ENCODE results near the gene FTL.

Gene FTL

GRCh38 chr19:48943081-48943480 lies 22.0 kb upstream of the FTL start:
- DNase-seq = no peak
- intact Hi-C loops (cut with DNase I) = no loop called here

- intact Hi-C loops (cut with DNase I) = no loop called here
- DNase-seq = no peak
Observed at GRCh38 chr19:48945415-48945814, 19.7 kb upstream of the FTL start.

- no peak for DNase-seq
- intact Hi-C loops (cut with DNase I) = no loop called here
Observed at GRCh38 chr19:48945817-48946216, 19.3 kb upstream of the FTL start.

GRCh38 chr19:48946463-48947257 lies 18.4 kb upstream of the FTL start:
- intact Hi-C loops (cut with DNase I) = no loop called here
- DNase-seq = no peak

- no peak for DNase-seq
- intact Hi-C loops (cut with DNase I) = no loop called here
Observed at GRCh38 chr19:48947258-48947542, 17.9 kb upstream of the FTL start.

- intact Hi-C loops (cut with DNase I) = no loop called here
- DNase-seq = no peak
Observed at GRCh38 chr19:48950159-48950558, 14.9 kb upstream of the FTL start.

GRCh38 chr19:48950830-48951519 lies 14.1 kb upstream of the FTL start:
- intact Hi-C loops (cut with DNase I) = no loop called here
- no peak for DNase-seq

- intact Hi-C loops (cut with DNase I) = no loop called here
- no peak for DNase-seq
Observed at GRCh38 chr19:48953141-48953540, 12.0 kb upstream of the FTL start.

GRCh38 chr19:48953990-48954594 lies 11.0 kb upstream of the FTL start:
- intact Hi-C loops (cut with DNase I) = no loop called here
- no peak for DNase-seq

- intact Hi-C loops (cut with DNase I) = no loop called here
- peak; percentile 94 to 99 (median 96) for DNase-seq
Observed at GRCh38 chr19:48954595-48955307, 10.4 kb upstream of the FTL start, which contains the start of gene BAX. Gene BAX (plus strand): TSS chr19:48954875. CDS start chr19:48954929, 54 bp downstream.

GRCh38 chr19:48955308-48955958 lies 9.7 kb upstream of the FTL start:
- intact Hi-C loops (cut with DNase I) = no loop called here
- no peak for DNase-seq

GRCh38 chr19:48958006-48958405 lies 7.1 kb upstream of the FTL start:
- DNase-seq = no peak
- intact Hi-C loops (cut with DNase I) = no loop called here

- no peak for DNase-seq
- intact Hi-C loops (cut with DNase I) = loop anchor here (10.0 kb wide), 1 partner anchor 55 kb away; the partner anchor contains the start of gene NUCB1
Observed at GRCh38 chr19:48959341-48960239, 5.5 kb upstream of the FTL start.

- intact Hi-C loops (cut with DNase I) = loop anchor here (10.0 kb wide), 1 partner anchor 56 kb away; the partner anchor contains the start of gene NUCB1
- DNase-seq = no peak
Observed at GRCh38 chr19:48961051-48961649, 4.0 kb upstream of the FTL start.

GRCh38 chr19:48961673-48962028 lies 3.5 kb upstream of the FTL start:
- no peak for DNase-seq
- intact Hi-C loops (cut with DNase I) = loop anchor here (10.0 kb wide), 1 partner anchor 57 kb away; the partner anchor contains the start of gene NUCB1

GRCh38 chr19:48962029-48962848 lies 2.9 kb upstream of the FTL start:
- DNase-seq = peak in 2 of 10 donors; percentile 25 to 89

GRCh38 chr19:48962849-48963165 lies 2.3 kb upstream of the FTL start:
- DNase-seq = no peak
- intact Hi-C loops (cut with DNase I) = loop anchor here (10.0 kb wide), 1 partner anchor 58 kb away; the partner anchor contains the start of gene NUCB1

More at GRCh38 chr19:48962029-48962848, 2.9 kb upstream of the FTL start:
- intact Hi-C loops (cut with DNase I) = loop anchor here (10.0 kb wide), 1 partner anchor 57 kb away; the partner anchor contains the start of gene NUCB1
